Cerebellar cortex (tissue), 1 donor: Measurements from ENCODE around the gene SEMA5A.

ENCODE experiments used
- DNase-seq: peaks from one replicate; pipeline ENCODE4 v3.0.0-alpha.2; 2015; ENCODE audit warnings: low spot score

Gene SEMA5A

DNA sequence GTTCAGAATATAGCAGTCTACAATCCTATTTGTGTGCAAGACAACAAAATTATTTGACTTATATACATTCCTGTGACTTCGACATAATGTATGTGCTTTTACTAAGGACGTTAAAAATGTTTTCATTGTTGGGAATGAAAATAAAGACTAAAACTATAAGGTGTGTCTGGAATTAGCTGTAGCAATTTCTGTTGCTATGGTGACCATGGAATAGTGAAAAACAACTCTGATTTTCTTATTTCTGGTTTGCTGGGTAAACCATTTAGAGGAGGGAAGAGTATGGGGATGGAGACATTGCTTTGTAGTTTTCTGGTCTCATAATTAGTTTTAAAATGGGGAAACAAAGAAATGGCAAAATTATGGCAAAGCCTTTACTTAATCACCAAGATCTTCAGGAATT is 343.2 kb downstream of the SEMA5A start:
- DNase-seq, result no peak

DNA sequence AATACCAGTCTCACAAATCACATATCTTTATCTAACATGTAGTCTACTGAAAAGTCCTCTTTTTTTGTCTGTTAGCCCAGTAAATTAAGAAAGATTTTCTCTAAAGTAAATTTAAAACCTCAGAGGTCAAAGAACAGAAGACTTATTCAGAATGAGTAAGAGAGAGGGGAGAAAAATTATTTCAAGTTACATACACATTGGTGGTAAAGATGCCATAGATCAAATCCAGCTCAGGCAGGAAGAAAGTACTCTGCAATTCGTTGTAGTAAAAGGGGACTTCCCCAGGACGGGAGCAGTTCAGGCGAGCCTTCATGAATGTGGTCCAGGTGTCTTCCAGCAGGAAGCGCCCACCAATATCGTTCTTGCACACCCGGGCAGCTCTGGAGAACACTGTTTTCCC is 344.1 kb downstream of the SEMA5A start:
- no peak for DNase-seq

- no peak for DNase-seq
These were observed 344.9 kb downstream of the SEMA5A start for GRCh38 chr5:9201011-9201410.

- DNase-seq, result no peak
These were observed 347.5 kb downstream of the SEMA5A start for GRCh38 chr5:9198394-9198793.

DNA sequence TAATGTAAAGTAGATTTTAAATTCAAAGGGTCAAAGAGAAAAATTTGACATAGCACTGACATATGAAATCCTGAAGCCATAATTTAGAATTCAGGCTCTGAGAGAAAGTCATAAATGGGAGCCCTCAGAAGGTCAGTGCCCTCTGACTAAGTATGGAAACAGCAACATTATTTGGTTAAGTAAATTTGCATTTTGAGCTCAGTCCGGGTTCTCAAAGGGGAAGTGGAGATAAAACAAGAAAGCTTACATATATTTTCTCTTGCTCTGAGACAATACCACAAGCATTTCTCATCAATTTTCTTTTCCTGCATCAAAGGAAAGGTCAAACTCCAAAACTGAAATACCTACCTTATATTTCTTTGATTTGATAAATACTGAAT is 348.0 kb downstream of the SEMA5A start:
- no peak for DNase-seq

GRCh38 chr5:9196403-9197227 is 349.3 kb downstream of the SEMA5A start:
- DNase-seq, result no peak

DNA sequence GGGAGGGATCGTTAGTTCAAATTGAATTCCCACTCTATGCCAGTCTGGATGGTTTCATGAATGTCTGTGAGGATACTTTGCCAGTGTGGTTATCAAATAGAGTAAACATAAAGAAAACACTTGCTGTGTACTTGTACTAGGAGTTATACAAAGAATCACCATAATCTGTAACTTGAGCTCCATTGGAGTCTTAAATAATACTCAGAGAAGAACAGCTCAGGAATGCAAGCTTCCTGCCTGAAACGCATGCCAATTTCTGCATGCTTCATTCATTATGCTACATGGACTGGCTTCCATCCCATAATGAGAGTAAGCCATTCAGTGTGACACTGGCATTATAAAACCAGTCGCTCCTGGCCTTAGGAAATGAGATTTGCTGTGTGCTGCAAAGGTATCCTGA is 351.4 kb downstream of the SEMA5A start:
- DNase-seq, result no peak

DNA sequence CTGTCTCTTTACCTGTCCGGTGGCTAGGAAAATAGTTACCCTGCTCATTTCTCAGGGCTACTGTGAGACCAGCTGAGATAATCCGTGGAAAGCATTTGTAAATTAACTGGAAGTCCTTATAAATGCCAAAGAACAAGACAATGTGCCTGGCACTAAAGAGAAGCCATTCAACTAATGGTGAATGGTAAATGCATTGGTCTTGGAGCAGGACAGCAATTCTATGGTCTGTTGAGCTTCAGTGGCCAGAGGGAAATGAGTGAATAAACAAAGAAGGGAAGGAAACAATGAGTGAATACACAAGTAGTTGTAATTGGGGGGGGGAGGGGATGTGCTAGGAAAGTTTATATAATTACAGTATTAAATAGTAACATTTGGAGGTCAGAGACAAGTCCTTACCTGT is 353.6 kb downstream of the SEMA5A start:
- no peak for DNase-seq

- DNase-seq, result no peak
These were observed 356.2 kb downstream of the SEMA5A start for GRCh38 chr5:9189681-9190080.

DNA sequence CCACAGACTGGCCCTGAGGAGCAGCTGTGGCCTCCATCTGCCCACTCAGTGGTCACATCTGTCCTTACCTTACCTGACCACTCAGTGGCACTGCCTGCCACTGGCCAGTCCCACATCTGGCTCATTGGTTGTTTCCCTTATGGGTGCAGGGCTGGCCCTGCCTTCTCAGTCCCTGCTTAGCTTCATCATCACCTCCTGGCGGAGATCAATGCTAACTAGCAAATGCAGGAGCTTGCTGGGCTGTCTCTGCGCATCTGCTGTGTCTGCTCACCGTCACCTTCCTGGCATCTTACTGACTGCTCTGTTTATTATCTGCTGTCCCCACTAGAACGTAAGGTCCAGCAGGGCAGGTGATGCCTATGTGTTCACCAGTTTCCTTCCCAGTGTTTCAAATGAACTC is 356.9 kb downstream of the SEMA5A start:
- no peak for DNase-seq

- DNase-seq, result no peak
These were observed 357.7 kb downstream of the SEMA5A start for GRCh38 chr5:9188131-9188530.

DNA sequence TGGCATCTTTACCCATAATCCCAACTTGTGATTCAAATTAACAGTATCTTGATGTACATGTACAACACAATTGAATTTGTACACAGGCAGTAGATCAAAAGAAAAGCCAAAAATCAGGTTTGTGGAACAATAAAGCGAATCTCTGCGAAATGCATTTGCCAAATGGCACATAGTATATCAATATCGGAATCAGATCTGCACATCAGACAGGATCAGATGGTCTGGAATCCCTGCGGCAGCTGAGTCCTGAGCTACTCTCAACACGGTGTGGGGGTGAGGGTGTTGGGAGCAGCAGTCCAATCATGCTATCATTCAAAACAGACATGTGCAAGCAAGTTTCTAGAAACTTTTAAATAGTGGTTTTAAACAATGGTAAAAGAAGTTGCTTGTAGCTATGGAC is 358.3 kb downstream of the SEMA5A start:
- no peak for DNase-seq

GRCh38 chr5:9186069-9186468 is 359.8 kb downstream of the SEMA5A start:
- no peak for DNase-seq

DNA sequence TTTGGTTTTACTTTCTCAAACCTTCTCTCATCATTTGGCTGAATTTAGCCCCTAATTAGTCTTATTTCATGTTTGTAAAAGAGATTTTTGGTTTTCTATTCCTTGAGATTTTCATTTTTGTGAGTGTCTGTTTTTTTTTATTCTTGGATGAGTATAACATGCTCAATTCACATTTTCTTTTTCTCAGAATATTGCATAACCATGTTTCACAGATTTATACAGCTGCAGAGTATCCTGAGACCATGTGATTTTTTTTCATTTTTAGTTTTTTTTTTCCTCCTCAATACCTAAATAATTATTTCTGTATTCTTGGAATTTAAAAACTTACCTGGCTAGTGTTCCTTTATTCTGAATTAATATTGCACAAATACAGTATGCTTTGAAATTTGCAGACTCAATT is 361.9 kb downstream of the SEMA5A start:
- no peak for DNase-seq

DNA sequence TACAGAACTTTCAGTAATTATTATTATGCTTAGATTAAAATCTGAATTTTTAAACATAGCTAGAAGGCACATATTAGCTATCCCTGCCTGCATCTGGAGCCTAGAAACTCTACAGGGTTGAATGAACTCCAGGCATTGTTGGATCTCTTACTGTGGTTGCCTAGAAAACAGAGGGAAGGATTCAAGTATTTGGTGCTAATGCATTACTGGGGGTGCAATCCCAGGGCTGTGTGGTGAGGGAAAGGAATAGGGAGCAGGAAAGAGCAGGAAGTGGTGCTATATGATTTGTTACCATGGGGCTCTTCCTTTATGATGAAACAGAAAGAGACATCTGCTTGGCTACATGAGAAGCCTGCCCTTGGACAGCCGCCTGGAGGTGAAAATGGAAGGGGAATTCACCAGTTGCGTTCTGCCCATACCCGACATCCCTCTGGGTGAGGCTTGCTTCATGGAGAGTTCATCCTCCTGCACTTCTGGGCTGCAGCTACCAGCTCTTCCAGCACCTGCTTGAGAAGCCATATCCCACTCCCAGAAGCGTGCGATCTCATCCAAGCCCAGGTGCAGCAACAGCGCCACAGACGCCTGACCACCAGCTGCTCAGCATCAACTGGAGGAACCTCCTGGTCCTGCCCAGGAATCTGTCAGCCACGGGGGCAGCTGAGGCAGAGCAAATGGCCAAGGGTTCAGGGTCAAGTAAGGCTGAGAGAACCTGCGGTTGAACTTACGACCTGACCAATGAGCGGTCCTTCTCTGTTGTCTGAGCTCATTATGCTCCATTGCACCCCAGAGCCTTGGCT is 362.8 kb downstream of the SEMA5A start:
- DNase-seq, result no peak

GRCh38 chr5:9176641-9177040 is 369.2 kb downstream of the SEMA5A start:
- DNase-seq, result no peak

- DNase-seq, result no peak
These were observed 371.4 kb downstream of the SEMA5A start for GRCh38 chr5:9174446-9174845.

GRCh38 chr5:9173281-9174048 is 372.4 kb downstream of the SEMA5A start:
- no peak for DNase-seq

GRCh38 chr5:9170026-9170425 is 375.8 kb downstream of the SEMA5A start:
- no peak for DNase-seq

DNA sequence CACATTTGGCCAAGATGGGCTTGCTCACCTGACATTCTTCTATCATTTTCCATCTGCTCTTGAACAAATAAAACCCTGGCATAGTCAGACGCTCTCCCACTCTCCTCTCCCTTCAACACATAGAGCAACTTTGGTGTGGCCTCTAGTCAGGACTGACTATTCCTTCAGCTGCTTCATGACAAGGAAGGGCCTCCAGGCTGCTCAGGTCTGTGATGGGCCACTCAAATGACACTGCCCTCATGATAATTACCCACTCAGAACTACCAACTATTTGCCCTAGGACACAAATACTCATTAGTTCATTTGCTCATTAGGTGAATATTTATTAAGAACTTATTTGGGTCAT is 376.3 kb downstream of the SEMA5A start:
- no peak for DNase-seq

GRCh38 chr5:9168791-9169556 is 376.9 kb downstream of the SEMA5A start:
- no peak for DNase-seq
